GM19468 (cell line): ENCODE data around the gene CSNK2A1.
"Not testable (repeated sequence)": the region's sequence is repeated elsewhere in the genome, so short reads cannot be mapped to it uniquely, and the experiment has no call there.

Source experiments
- ATAC-seq: cut with Tn5 transposase; IDR thresholded peaks from one replicate; pipeline ENCODE4 v1.9.1; 2021; ENCODE audit warnings: mild to moderate bottlenecking, moderate library complexity, moderate number of reproducible peaks; ENCODE audit not compliant: unreplicated experiment; ENCODE audit errors: extremely low read depth

The CSNK2A1 gene

DNA sequence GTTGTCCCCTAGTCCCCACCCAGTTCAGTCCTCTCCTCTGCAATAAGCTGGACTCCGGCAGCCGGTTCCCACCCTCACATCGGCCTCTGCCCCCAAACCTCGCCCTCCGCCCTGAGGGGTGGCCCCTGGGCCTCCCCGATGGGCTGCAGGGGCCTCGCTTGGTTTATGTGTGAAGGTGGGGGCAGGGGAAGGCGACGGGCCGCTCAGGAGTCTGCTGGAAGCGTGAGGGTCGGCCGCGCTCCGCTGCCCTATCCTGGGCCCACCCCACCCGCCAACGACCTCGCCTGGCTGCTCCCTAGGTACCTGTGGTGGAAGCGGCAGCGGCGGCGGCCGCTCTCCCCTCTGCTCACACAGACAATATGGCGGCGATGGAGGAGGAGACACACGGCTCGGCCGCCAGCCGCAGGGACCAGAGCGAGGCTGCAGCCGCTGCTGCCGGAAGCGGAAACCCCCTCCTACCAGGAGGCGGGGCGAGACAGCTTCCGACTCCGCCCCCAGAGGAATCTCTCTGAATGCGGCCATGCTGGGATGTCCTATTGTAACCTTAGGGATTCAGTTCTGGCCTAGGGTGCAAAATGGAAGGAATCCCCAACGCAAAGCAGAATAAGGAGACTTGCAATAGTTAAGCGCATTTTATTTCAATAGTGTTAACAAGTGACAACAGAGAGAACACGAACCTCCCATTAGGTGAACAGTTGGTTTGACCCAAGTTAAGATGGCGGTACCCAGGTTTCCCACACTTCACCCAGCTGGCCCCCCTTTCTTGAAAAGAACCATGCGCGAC lies at the start of gene CSNK2A1:
TSS of gene CSNK2A1 (minus strand) at position 422 of the 784 bp plus-strand sequence. CDS start 35,239 bp downstream, outside the sequence.
- ATAC-seq, result peak; percentile 78

DNA sequence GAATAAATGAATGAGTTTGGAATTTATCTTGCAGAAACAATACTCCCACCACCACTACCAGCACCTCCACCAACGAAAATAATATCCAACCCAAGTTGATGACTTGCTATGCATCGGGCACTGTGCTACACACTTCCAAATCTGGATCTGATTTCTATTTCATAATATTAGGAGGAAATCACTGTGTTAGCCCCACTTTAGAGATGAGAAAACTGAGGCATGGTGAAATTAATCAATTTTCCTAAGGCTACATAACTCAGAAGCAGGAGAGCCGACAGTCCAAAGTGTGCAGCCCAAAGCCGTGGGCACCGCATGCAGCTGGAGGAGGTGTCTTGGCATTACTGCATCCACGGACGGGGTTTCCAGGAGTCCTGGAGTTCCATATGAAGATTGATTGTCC lies 48.9 kb upstream of the CSNK2A1 start:
- no peak for ATAC-seq

DNA sequence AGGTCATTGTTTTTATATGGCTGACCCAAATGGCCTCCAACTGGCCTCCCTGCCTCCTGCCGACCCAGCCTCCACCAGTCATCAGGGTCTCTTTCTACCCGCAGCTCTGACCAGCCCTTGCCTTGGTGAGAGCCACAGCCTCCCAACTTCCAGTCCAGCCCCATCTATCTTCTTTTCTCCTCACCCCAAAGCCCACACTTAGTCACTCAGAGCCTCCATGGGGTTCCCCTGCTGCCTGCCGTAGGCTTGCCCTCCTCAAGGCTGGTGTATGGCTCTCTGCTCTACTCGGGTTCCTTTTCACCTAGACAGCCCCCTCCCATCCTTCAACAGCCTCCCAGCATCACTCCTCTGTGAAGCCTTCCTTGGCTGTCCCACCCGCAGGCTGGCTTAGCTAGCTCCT lies 48.4 kb upstream of the CSNK2A1 start:
- no peak for ATAC-seq

DNA sequence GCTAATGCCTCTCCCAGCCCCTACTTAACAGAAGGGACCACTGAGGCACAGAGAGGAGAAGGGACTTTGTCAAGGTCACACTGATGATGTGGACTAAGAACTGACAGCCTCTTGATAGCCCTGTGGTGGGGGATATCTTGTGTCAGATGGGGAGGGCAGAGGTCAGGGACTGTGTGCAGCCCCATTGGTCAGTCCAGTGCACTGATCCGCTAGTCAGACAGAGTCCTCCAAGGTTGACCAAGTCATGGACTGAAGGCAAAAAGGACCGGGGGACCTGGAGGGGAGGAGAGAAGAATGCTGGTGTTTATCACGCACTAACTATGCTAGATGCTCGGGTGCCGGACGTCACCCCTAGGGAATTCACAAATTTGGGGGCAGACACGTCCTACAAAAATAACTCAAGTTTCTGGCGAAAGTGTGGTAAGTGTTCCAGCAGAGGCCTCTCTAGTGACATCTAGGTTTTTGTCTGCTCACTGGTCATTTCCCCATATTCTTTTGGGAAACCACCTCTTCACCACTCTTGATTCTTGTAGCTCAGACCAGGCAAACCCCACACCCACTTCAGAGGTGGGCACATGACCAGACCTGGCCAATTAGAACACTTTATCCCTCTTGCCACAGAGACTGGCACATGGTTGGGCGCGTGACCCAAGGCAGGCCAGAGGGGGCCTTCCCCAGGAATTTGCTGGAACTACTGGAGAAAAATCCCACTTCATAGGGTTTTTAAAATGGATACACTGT lies 45.5 kb upstream of the CSNK2A1 start:
- ATAC-seq, result peak; percentile 46

DNA sequence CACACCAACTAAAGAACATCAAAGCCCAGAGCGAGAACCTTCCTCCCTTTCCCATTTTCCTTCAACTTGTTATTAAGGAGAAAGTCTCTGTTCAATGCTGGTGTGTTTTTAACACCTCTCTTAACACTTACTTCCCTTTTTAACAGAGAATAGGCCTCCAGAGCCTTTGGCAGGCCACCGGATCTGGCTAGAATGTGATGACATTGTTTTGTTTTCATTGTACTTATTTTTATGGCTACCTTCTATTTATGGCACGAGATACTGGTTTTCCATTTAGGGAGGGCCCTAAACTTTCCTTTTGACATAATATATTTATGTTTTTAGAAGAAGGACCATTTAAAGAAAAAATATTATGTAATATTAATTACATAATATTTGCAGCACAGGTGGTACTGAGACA lies 44.9 kb upstream of the CSNK2A1 start:
- ATAC-seq, result no peak

DNA sequence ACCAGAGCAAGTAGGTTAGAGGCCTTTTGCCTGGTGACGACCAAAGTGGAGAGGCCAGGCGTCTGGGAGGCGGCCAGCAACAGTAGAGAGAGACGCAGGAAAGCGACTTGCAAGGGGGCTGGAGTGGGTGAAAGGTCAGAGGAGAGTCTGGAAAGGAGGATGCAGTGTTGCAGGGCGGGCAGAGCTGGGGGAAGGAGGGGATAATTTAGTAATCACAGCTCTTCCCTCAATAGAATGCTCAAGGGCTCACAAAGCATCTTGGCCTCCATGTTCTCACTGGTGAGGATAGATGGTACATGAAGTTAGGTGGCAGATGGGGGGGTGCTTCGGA lies 41.3 kb upstream of the CSNK2A1 start:
- no peak for ATAC-seq

DNA sequence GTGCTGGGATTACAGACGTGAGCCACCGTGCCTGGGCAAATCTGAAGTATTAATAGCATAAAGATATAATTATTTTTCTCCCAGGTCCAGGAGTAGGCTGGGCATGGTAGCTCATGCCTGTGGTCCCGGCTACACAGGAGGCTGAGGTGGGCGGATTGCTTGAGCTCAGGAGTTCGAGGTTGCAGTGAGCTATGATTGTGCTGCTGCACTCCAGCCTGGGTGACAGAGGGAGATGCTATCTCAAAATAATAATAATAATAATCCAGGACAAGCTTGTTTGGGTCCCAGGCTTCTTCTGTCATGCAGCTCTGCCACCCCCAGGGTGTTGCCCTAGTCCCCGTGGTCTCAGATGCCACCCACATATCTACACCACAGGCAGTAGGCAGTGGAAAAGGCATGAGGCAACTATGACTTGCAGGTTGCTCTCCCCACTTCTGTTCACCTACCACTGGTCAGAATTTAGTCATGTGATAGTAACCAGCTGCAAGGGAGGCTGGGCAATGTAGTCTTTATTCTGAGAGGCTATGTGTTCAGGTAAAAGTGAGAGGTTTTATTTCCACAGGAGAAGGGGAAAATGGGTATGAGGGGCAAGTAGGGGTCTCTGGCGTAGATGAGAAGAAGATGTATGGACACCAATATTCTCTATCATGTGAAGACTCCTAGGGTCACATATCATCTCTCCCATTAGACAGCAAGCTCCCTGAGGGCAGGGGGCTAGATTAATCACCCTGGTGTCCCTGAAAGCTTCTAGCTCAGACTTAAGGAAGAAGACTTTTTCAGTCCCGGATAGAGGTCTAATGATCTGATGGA lies 40.8 kb upstream of the CSNK2A1 start:
- no peak for ATAC-seq

DNA sequence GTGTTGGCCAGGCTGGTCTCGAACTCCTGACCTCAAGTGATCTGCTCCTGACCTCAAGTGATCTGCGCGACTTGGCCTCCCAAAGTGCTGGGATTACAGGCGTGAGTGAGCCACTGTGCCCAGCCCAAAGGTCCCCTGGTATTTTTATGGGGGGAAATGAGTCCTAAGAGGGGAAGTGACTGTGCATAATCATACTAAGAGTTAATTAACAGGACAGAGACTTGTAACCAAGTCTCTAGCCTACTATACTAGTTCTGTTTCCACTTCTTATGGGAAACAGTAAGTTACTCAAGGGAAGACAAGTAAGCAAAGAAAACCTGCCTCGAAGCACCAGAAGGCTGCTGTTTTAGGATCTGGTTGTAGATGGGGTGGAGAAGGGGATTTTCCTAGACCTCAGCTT lies 38.6 kb upstream of the CSNK2A1 start:
- ATAC-seq, result no peak

DNA sequence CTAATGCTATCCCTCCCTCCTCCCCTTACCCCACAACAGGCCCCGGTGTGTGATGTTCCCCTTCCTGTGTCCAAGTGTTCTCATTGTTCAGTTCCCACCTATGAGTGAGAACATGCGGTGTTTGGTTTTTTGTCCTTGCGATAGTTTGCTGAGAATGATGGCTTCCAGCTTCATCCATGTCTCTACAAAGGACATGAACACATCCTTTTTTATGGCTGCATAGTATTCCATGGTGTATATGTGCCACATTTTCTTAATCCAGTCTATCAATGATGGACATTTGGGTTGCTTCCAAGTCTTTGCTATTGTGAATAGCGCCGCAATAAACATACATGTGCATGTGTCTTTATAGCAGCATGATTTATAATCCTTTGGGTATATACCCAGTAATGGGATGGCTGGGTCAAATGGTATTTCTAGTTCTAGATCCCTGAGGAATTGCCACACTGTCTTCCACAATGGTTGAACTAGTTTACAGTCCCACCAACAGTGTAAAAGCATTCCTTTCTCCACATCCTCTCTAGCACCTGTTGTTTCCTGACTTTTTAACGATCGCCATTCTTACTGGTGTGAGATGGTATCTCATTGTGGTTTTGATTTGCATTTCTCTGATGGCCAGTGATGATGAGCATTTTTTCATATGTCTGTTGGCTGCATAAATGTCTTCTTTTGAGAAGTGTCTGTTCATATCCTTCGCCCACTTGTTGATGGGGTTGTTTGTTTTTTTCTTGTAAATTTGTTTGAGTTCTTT lies 35.5 kb upstream of the CSNK2A1 start:
- not testable (repeated sequence) for ATAC-seq

DNA sequence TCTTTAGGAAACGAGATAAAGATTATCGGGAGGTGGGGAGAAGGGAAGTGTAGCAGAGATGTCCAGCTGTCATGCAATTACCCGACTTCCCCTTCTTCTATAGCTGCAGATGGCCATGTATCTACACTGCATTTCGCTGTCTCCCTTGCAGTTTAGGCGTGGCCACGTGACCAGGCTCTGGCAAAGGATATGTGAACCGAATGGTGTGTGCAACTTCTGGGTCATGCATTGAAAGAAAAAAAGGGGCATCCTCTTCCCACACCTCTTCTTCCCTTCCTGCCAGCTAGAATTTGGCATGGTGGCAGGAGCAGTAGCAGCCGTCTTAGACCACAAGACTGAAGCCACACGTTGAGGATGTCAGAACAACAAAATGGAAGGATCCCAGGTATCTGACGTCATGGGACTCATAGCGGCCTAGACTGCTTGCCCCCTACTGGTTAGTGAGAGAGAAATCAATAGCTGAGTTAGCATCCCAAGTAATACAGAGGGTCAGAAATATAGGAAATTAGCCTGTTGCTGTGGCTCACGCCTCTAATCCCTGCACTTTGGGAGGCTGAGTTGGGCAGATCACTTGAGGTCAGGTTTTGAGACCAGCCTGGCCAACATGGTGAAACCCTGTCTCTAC lies 33.7 kb upstream of the CSNK2A1 start:
- no peak for ATAC-seq

DNA sequence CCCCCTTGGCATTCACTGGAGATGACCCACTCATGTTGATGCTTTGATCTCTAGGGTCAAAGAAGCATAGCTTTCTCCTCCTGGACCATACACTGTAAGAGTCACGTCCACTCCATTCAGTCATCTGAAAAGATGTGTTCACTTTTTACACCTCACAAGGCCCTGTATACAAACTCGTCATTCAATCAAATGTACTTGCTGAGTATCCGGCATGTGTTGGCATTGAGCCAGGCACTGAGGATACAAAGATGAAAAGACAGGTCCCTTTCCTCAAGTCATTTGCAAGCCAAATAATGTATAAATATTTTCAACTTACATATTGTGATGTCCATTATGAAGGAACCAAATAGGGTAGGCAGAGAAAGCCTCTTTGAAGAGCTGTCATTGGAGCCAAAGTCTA lies 32.6 kb upstream of the CSNK2A1 start:
- no peak for ATAC-seq

DNA sequence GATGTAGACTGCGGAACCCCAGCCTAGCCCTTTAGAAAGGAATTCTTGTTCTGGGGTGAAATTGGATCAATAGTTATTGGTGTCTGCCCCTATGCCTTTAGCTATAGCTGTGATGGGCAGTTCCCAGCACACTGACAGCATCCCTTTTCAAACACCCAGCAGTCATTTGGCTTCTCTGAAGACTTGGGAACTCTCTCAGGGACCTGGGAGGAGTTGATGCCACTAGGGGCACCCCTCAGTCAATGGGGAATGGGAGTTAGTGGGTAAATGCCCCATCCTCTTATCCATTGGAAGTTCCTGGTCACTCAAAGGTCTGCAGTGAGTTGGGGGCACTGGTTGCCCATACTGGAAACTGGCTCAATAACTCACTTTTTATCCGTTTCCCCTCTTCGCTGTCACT lies 31.6 kb upstream of the CSNK2A1 start:
- no peak for ATAC-seq

DNA sequence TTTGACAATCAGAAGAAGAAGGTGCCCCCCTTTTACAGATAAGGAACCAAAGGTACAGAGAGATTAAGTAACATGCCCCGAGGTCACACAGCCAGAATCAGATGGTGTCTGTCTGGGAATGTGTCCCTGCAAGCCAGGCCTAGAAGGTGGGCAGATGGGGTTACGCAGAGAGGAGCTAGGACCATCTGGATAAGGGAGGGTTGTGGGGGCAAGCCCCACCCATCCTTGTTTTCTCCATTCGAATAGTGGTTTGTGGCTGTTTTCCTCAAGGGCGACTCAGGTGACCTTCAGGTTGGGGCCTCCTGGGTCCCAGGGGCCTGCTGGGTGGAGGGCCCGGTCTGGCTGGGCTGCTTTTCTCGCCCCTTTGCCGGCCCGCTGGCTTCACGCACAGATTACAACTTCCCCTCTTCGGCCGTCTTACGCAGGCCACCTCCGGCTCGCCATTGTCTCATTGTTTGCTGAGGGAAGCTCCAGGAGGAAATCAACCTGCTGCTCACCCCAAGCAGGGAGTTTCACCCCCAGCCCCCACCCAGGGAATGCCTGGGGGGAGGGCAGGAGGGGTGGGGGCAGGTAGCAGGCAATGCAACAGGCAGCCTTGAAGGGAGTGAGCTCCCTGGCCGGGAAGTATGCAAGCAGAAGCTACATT lies 30.8 kb upstream of the CSNK2A1 start:
- ATAC-seq, result no peak

DNA sequence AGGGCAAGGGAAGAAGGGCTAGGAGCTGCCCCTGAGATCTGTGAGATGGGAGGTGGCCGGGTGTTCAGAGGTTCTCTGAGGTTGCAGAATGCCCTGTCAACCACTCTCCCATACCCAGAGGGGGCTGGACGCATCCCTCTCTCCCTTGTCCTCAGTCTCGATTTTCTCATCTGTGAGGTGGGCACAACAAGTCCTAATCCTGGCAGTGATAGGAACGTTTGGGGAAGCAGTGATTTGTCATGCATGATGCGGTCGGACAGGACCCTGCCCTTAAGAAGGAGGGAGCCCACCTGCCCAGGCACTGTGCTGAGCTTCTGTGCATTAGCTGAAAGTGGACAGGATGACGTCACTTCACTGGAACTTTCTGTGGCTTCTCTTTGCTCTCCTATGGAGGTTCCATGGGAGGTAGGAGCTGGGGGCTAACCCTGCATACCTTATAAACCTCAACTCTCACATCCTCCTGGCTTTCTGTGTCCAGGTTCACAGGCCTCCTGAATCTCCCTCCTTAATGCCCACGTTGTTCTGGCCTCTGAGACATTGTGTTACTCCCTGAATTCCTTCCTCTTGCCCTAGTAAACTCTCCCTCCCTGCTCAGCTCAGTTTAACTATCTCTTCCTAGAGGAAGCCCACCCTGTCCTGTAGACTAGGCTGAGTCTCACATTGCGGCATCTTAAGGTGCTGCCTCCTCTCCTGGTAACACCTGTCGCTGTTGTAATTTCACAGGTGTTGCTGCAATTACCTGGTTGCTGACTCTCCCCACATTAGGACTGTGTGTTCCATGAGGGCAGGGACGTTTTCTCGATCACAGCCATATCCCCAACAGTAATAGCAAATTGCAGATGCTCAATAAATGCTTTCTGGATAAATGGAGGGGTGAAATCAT lies 30.1 kb upstream of the CSNK2A1 start:
- no peak for ATAC-seq

DNA sequence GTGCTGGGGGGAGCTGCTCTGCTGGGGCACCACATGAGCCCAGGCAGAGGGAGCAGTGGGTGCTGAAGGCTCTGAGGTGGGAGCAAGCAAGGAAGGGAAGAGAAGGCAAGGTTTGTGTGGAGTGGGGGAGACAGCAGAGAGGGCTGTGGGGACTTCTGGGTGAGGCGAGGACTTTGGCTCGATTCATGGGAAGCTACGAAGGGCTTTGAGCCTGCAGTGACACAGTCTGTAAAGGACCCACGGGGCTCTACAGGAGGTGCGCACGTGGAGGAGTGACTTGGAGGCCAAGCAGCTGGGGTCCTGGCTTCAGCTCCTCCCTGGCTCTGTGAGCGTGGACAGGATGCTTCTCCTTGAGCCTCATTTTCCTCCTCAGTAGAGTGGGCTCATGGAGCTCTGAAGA lies 29.1 kb upstream of the CSNK2A1 start:
- ATAC-seq, result no peak

DNA sequence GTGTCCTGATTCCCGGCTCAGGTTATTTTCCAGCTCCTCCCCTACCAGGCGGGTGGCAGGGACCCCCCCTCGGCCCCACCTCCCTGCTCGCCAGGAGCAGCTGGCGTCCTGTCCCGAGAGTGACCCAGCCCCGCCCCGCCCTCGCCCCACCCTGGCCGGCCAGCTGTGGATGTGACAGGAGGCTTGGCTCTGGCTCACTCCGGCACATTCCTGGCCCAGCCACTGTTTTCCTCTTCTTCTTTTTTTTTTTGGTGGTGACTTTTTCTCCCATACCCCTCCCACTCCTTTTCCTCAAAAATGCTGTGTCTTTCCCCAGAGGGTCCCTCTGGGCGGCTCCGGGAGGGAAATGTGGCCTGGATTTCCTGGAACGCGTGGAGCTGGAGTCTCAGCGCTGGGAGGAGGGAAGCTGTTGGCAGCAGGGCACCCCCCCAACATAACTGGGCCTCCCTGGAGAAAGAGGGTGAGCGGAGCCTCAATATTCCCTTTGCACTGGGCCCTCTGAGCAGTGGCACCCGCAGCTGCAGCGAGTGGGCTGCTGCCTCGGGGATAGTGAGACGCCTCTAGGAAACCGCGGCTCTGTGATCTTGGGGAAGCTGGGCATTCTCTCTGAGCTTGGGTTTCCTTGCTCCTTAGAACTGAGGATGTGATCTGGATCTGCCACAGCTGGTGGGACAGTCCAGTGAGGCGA lies 28.3 kb upstream of the CSNK2A1 start:
- no peak for ATAC-seq

DNA sequence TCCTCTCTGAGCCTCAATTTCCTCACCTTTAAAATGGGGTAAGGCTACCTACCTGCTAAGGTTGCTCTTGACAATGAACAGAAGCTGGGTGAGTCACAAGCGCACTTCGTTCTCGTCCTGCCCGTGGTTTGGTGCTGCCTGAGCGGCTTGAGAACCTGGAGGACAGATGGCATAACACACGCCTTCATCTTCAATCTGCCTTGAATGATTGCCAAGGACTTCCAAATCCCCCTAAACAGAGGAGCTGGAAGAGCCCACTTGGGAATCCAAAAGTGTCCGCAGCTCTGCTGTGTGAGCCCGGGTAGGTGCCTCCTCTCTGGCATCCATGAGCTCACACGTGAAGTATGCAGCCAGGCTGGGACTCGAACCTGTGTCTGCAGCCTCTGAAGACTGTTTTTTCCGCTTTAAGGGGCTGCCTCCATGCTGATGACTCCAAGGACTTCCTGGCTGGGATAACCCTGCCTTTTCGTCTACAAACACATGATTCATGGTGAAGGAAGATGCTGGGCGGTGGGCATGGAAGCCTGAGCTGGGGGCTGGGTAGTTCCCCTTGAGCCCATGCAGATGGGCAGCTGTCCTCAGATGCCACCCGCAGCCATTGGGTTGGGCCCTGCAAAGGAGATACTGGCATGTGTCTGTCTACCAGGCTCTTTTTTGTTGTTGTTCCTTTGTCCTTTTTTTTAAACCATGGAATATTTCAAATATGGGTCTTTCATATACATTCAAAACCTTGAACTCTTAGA lies 25.3 kb upstream of the CSNK2A1 start:
- no peak for ATAC-seq
